SK-N-SH treated with all-trans-retinoic acid at 6 μM for 48 hours (cell line): ENCODE data around the gene BCL3.

Experiments
- ARNTL ChIP-seq: fragments of 450-650 bp; formaldehyde crosslinking; IDR thresholded peaks from 2 replicates; pipeline ENCODE4 v1.5.0; 2020; ENCODE audit warnings: low read depth, mild to moderate bottlenecking, moderate library complexity, borderline replicate concordance
- BACH2 ChIP-seq: fragments of 250-450 bp; sonication (Bioruptor Pico); IDR thresholded peaks from 2 replicates; pipeline ENCODE4 v1.9.0; 2021; ENCODE audit warnings: mild to moderate bottlenecking, borderline replicate concordance
- GLIS3 ChIP-seq: fragments of 250-450 bp; sonication (Bioruptor Pico); IDR thresholded peaks from 2 replicates; pipeline ENCODE4 v1.5.0; 2020; ENCODE audit warnings: mild to moderate bottlenecking, moderate library complexity
- ISL1 ChIP-seq: fragments of 250-450 bp; sonication (Bioruptor Pico); IDR thresholded peaks from 2 replicates; pipeline ENCODE4 v2.1.2; 2022; ENCODE audit warnings: mild to moderate bottlenecking, moderate library complexity
- PATZ1 ChIP-seq: fragments of 250-450 bp; sonication (Bioruptor Pico); IDR thresholded peaks from 2 replicates; pipeline ENCODE4 v1.8.0; 2020; ENCODE audit warnings: mild to moderate bottlenecking, moderate library complexity, borderline replicate concordance
- RARB ChIP-seq: fragments of 250-450 bp; sonication (Bioruptor Pico); IDR thresholded peaks from 2 replicates; pipeline ENCODE4 v1.8.0; 2021; ENCODE audit warnings: mild to moderate bottlenecking, moderate library complexity
- SNAI2 ChIP-seq: fragments of 250-450 bp; sonication (Bioruptor Pico); IDR thresholded peaks from 2 replicates; pipeline ENCODE4 v1.5.0; 2020; ENCODE audit warnings: mild to moderate bottlenecking, moderate library complexity
- TSHZ2 ChIP-seq: fragments of 250-450 bp; sonication (Bioruptor Pico); IDR thresholded peaks from 2 replicates; pipeline ENCODE4 v1.5.0; 2020; ENCODE audit warnings: mild to moderate bottlenecking, moderate library complexity
- ZFP30 ChIP-seq: fragments of 450-650 bp; formaldehyde crosslinking; IDR thresholded peaks from 2 replicates; pipeline ENCODE4 v1.5.0; 2022; ENCODE audit warnings: mild to moderate bottlenecking, moderate library complexity
- ZNF565 ChIP-seq: fragments of 450-650 bp; formaldehyde crosslinking; conservative IDR thresholded peaks from 2 replicates; pipeline ENCODE4 v1.5.0; 2020; ENCODE audit warnings: low read depth, mild to moderate bottlenecking, moderate library complexity
- ZNF8 ChIP-seq: fragments of 450-650 bp; formaldehyde crosslinking; IDR thresholded peaks from 2 replicates; pipeline ENCODE4 v1.5.0; 2020; ENCODE audit warnings: mild to moderate bottlenecking, moderate library complexity
- TF ChIP-seq, protein P1 (sequence below): fragments of 250-450 bp; sonication (Bioruptor Pico); IDR thresholded peaks from 2 replicates; pipeline ENCODE4 v1.5.1; 2020; ENCODE audit warnings: low read depth, mild to moderate bottlenecking, moderate library complexity

DNA sequence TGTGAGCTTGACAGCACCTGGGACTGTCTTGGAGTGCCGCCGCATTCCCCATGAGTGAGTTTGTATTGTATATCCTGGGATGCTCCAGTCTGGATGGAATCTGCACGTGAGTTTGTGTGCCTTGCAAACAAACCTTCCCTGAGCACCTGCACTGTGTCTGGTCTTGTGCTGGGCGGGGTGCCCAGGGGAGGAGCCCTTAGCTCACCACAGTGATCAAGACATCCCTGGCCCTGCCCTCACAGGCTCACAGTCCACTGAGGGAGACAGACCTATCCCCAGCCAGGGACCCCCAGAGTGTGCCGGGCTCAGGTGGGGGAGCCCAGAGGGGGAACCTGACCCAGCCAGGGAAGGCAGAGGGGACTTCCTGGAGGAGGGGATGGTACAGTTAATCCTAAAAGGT lies 58.7 kb downstream of the BCL3 start:
- TF ChIP-seq BACH2 (CRISPR knock-in tag) (no peak), ZFP30 (CRISPR knock-in tag) (no peak), ISL1 (no peak), GLIS3 (no peak), SNAI2 (CRISPR knock-in tag) (no peak), ZNF565 (CRISPR knock-in tag) (no peak), PATZ1 (no peak), TSHZ2 (CRISPR knock-in tag) (no peak), RARB (CRISPR knock-in tag) (no peak), ZNF8 (no peak), ARNTL (CRISPR knock-in tag) (no peak)
- TF ChIP-seq, protein P1, sequence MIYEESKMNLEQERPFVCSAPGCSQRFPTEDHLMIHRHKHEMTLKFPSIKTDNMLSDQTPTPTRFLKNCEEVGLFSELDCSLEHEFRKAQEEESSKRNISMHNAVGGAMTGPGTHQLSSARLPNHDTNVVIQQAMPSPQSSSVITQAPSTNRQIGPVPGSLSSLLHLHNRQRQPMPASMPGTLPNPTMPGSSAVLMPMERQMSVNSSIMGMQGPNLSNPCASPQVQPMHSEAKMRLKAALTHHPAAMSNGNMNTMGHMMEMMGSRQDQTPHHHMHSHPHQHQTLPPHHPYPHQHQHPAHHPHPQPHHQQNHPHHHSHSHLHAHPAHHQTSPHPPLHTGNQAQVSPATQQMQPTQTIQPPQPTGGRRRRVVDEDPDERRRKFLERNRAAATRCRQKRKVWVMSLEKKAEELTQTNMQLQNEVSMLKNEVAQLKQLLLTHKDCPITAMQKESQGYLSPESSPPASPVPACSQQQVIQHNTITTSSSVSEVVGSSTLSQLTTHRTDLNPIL: no peak
